Posterior vena cava (tissue), 2 donors: Measurements from ENCODE around the gene ALDH3B2. TPM values are rescaled to one million over a fixed set of nuclear protein-coding genes. Genes with fewer than 3 reads are reported as not detected.
"Not testable (repeated sequence)": the region's sequence is repeated elsewhere in the genome, so short reads cannot be mapped to it uniquely, and the experiment has no call there.

ENCODE experiments used
- DNase-seq: peaks from one replicate; pipeline ENCODE4 v3.0.0-alpha.2; 2020; ENCODE audit warnings: low spot score
- intact Hi-C, 2 donors: fragments of 100-400 bp; cut with DNase I; formaldehyde crosslinking; loops; one replicate each; pipeline versions ENCODE4 v1.14.1 to v1.14.2; 2022 to 2023
- total RNA-seq, 2 donors: library from RNA; stranded (reverse); fragmentation: NEBNext Ultra II Directional; extraction: Animal tissue kit (Norgen Biotek cat#: 25700); gene quantifications; one replicate each; pipeline ENCODE4 v1.2.1, GENCODE V29; 2021
- donor health status: DM: yes; HTN: yes; CAD: no.
- donor health status: DM: yes; HTN: yes; CAD: no.

The ALDH3B2 gene
- total RNA-seq, 2 donors from 2014 or later: not detected

- no peak for DNase-seq
- intact Hi-C loops: no loop called here
Measured at GRCh38 chr11:67689178-67689577, 14.8 kb upstream of the ALDH3B2 start.

GRCh38 chr11:67687986-67688385 is 13.6 kb upstream of the ALDH3B2 start:
- intact Hi-C loops: no loop called here
- no peak for DNase-seq

GRCh38 chr11:67685641-67686332 is 11.4 kb upstream of the ALDH3B2 start:
- intact Hi-C loops, DNase-seq: not testable (repeated sequence)

- DNase-seq: peak; percentile 41
Measured at GRCh38 chr11:67682126-67683034, 8.0 kb upstream of the ALDH3B2 start.

GRCh38 chr11:67680696-67681470 is 6.5 kb upstream of the ALDH3B2 start:
- intact Hi-C loops: no loop called here
- DNase-seq: peak; percentile 19

More at GRCh38 chr11:67682126-67683034, 8.0 kb upstream of the ALDH3B2 start:
- intact Hi-C loops: loop anchor here in 1 of 2 donors (2.0 kb wide), 1 partner anchor 72 kb away; no protein-coding TSS in a partner anchor

- peak; percentile 36 for DNase-seq
- intact Hi-C loops: no loop called here
Measured at GRCh38 chr11:67675058-67675747, 780 bp upstream of the ALDH3B2 start.

- peak; percentile 17 for DNase-seq
- intact Hi-C loops: no loop called here
Measured at GRCh38 chr11:67673902-67674301, 521 bp downstream of the ALDH3B2 start.

GRCh38 chr11:67673358-67673757 is 1.1 kb downstream of the ALDH3B2 start:
- intact Hi-C loops: no loop called here
- peak; percentile 46 for DNase-seq

- intact Hi-C loops: no loop called here
- peak; percentile 62 for DNase-seq
Measured at GRCh38 chr11:67671211-67671520, 3.3 kb downstream of the ALDH3B2 start.

GRCh38 chr11:67670316-67671210 is 3.9 kb downstream of the ALDH3B2 start:
- intact Hi-C loops: no loop called here
- peak; percentile 56 for DNase-seq

- DNase-seq: peak; percentile 61
- intact Hi-C loops: no loop called here
Measured at GRCh38 chr11:67668192-67668551, 6.3 kb downstream of the ALDH3B2 start.

GRCh38 chr11:67667490-67668191 is 6.8 kb downstream of the ALDH3B2 start:
- intact Hi-C loops: no loop called here
- peak; percentile 73 for DNase-seq

- peak; percentile 37 for DNase-seq
- intact Hi-C loops: no loop called here
Measured at GRCh38 chr11:67666676-67667489, 7.5 kb downstream of the ALDH3B2 start.

GRCh38 chr11:67666303-67666645 is 8.1 kb downstream of the ALDH3B2 start:
- intact Hi-C loops: no loop called here
- peak; percentile 68 for DNase-seq

- intact Hi-C loops: no loop called here
- peak; percentile 77 for DNase-seq
Measured at GRCh38 chr11:67665541-67666302, 8.7 kb downstream of the ALDH3B2 start.
